ENCODE measurements around the gene CDADC1. TPM values are rescaled to one million over a fixed set of nuclear protein-coding genes. Genes with fewer than 3 reads are reported as not detected.

The CDADC1 gene
- total and polyA plus RNA-seq, 2 donors: 4.9 to 8.0 TPM

GRCh38 chr13:49226613-49227012, 21.1 kb upstream of the CDADC1 start:
- no peaks in the 10 kb centered on the region for H3K4me1 ChIP-seq (ENCODE audit: control insufficient read depth in 2 of 2, insufficient read depth in 2 of 2, low read length in 2 of 2)
- 95% methylated on average over 5 of the region's 5 CpGs for WGBS
- no peaks in the 10 kb centered on the region for H3K36me3 ChIP-seq (ENCODE audit: control insufficient read depth in 2 of 2, insufficient read depth in 2 of 2, low read length in 1 of 2)
- no peak overlapping the region for H3K4me3 ChIP-seq (ENCODE audit: low read length in 2 of 2)
- DNase-seq (ENCODE audit: low read depth in 6 of 9, low spot score in 9 of 9): no peak
- peaks cover 7 to 33% of the 10 kb centered on the region in 2 donors for H3K27me3 ChIP-seq (ENCODE audit: control insufficient read depth in 2 of 2, insufficient read depth in 1 of 2, low read length in 1 of 2)
- no peaks in the 10 kb centered on the region for H3K9me3 ChIP-seq (ENCODE audit: control insufficient read depth in 2 of 2, insufficient read depth in 1 of 2, low read length in 1 of 2)
- no peak overlapping the region for H3K27ac ChIP-seq (ENCODE audit: low read depth in 1 of 2, low read length in 1 of 2)

- Histone ChIP-seq H3K9me3 (ENCODE audit: control insufficient read depth in 2 of 2, insufficient read depth in 1 of 2, low read length in 1 of 2) (no peaks in the 10 kb centered on the region), H3K4me3 (ENCODE audit: low read length in 2 of 2) (no peak overlapping the region), H3K36me3 (ENCODE audit: control insufficient read depth in 2 of 2, insufficient read depth in 2 of 2, low read length in 1 of 2) (no peaks in the 10 kb centered on the region), H3K4me1 (ENCODE audit: control insufficient read depth in 2 of 2, insufficient read depth in 2 of 2, low read length in 2 of 2) (no peaks in the 10 kb centered on the region), H3K27me3 (ENCODE audit: control insufficient read depth in 2 of 2, insufficient read depth in 1 of 2, low read length in 1 of 2) (no peaks in the 10 kb centered on the region), H3K27ac (ENCODE audit: low read depth in 1 of 2, low read length in 1 of 2) (no peak overlapping the region)
- no peak for DNase-seq (ENCODE audit: low read depth in 6 of 9, low spot score in 9 of 9)
- WGBS: 97% methylated on average over 3 of the region's 3 CpGs
Observed at GRCh38 chr13:49234741-49235140, 13.0 kb upstream of the CDADC1 start.

GRCh38 chr13:49235856-49236431, 11.8 kb upstream of the CDADC1 start:
- Histone ChIP-seq H3K4me3 (ENCODE audit: low read length in 2 of 2) (no peak overlapping the region), H3K9me3 (ENCODE audit: control insufficient read depth in 2 of 2, insufficient read depth in 1 of 2, low read length in 1 of 2) (no peaks in the 10 kb centered on the region), H3K27me3 (ENCODE audit: control insufficient read depth in 2 of 2, insufficient read depth in 1 of 2, low read length in 1 of 2) (no peaks in the 10 kb centered on the region), H3K36me3 (ENCODE audit: control insufficient read depth in 2 of 2, insufficient read depth in 2 of 2, low read length in 1 of 2) (no peaks in the 10 kb centered on the region), H3K27ac (ENCODE audit: low read depth in 1 of 2, low read length in 1 of 2) (no peak overlapping the region), H3K4me1 (ENCODE audit: control insufficient read depth in 2 of 2, insufficient read depth in 2 of 2, low read length in 2 of 2) (no peaks in the 10 kb centered on the region)
- WGBS: over 99% methylated on average over 6 of the region's 6 CpGs
- DNase-seq (ENCODE audit: low read depth in 6 of 9, low spot score in 9 of 9): no peak

GRCh38 chr13:49238621-49239020, 9.1 kb upstream of the CDADC1 start:
- H3K4me1 ChIP-seq (ENCODE audit: control insufficient read depth in 2 of 2, insufficient read depth in 2 of 2, low read length in 2 of 2): no peaks in the 10 kb centered on the region
- 98% methylated on average over 2 of the region's 2 CpGs for WGBS

GRCh38 chr13:49240017-49240416, 7.7 kb upstream of the CDADC1 start:
- DNase-seq (ENCODE audit: low read depth in 6 of 9, low spot score in 9 of 9): peak in 2 of 9 donors; percentile 24 to 41

More at GRCh38 chr13:49238621-49239020, 9.1 kb upstream of the CDADC1 start:
- Histone ChIP-seq H3K27me3 (ENCODE audit: control insufficient read depth in 2 of 2, insufficient read depth in 1 of 2, low read length in 1 of 2) (no peaks in the 10 kb centered on the region), H3K4me3 (ENCODE audit: low read length in 2 of 2) (no peak overlapping the region), H3K27ac (ENCODE audit: low read depth in 1 of 2, low read length in 1 of 2) (no peak overlapping the region), H3K9me3 (ENCODE audit: control insufficient read depth in 2 of 2, insufficient read depth in 1 of 2, low read length in 1 of 2) (peaks cover 0 to 10% of the 10 kb centered on the region in 2 donors), H3K36me3 (ENCODE audit: control insufficient read depth in 2 of 2, insufficient read depth in 2 of 2, low read length in 1 of 2) (no peaks in the 10 kb centered on the region)
- no peak for DNase-seq (ENCODE audit: low read depth in 6 of 9, low spot score in 9 of 9)

GRCh38 chr13:49241296-49241695, 6.4 kb upstream of the CDADC1 start:
- no peaks in the 10 kb centered on the region for H3K27me3 ChIP-seq (ENCODE audit: control insufficient read depth in 2 of 2, insufficient read depth in 1 of 2, low read length in 1 of 2)
- peaks cover 0 to 10% of the 10 kb centered on the region in 2 donors for H3K9me3 ChIP-seq (ENCODE audit: control insufficient read depth in 2 of 2, insufficient read depth in 1 of 2, low read length in 1 of 2)
- WGBS: 96% methylated on average over 7 of the region's 7 CpGs
- no peak overlapping the region for H3K27ac ChIP-seq (ENCODE audit: low read depth in 1 of 2, low read length in 1 of 2)
- no peak for DNase-seq (ENCODE audit: low read depth in 6 of 9, low spot score in 9 of 9)
- H3K36me3 ChIP-seq (ENCODE audit: control insufficient read depth in 2 of 2, insufficient read depth in 2 of 2, low read length in 1 of 2): no peaks in the 10 kb centered on the region
- H3K4me3 ChIP-seq (ENCODE audit: low read length in 2 of 2): no peak overlapping the region
- H3K4me1 ChIP-seq (ENCODE audit: control insufficient read depth in 2 of 2, insufficient read depth in 2 of 2, low read length in 2 of 2): no peaks in the 10 kb centered on the region

More at GRCh38 chr13:49240017-49240416, 7.7 kb upstream of the CDADC1 start:
- H3K4me3 ChIP-seq (ENCODE audit: low read length in 2 of 2): no peak overlapping the region
- no peaks in the 10 kb centered on the region for H3K4me1 ChIP-seq (ENCODE audit: control insufficient read depth in 2 of 2, insufficient read depth in 2 of 2, low read length in 2 of 2)
- peaks cover 0 to 10% of the 10 kb centered on the region in 2 donors for H3K9me3 ChIP-seq (ENCODE audit: control insufficient read depth in 2 of 2, insufficient read depth in 1 of 2, low read length in 1 of 2)
- WGBS: 45% methylated on average over 4 of the region's 4 CpGs
- no peak overlapping the region for H3K27ac ChIP-seq (ENCODE audit: low read depth in 1 of 2, low read length in 1 of 2)
- H3K36me3 ChIP-seq (ENCODE audit: control insufficient read depth in 2 of 2, insufficient read depth in 2 of 2, low read length in 1 of 2): no peaks in the 10 kb centered on the region
- no peaks in the 10 kb centered on the region for H3K27me3 ChIP-seq (ENCODE audit: control insufficient read depth in 2 of 2, insufficient read depth in 1 of 2, low read length in 1 of 2)

- Histone ChIP-seq H3K9me3 (ENCODE audit: control insufficient read depth in 2 of 2, insufficient read depth in 1 of 2, low read length in 1 of 2) (peaks cover 0 to 10% of the 10 kb centered on the region in 2 donors), H3K4me1 (ENCODE audit: control insufficient read depth in 2 of 2, insufficient read depth in 2 of 2, low read length in 2 of 2) (peaks cover 0 to 4% of the 10 kb centered on the region in 2 donors), H3K27ac (ENCODE audit: low read depth in 1 of 2, low read length in 1 of 2) (no peak overlapping the region), H3K36me3 (ENCODE audit: control insufficient read depth in 2 of 2, insufficient read depth in 2 of 2, low read length in 1 of 2) (peaks cover 0 to under 1% of the 10 kb centered on the region in 2 donors), H3K4me3 (ENCODE audit: low read length in 2 of 2) (no peak overlapping the region), H3K27me3 (ENCODE audit: control insufficient read depth in 2 of 2, insufficient read depth in 1 of 2, low read length in 1 of 2) (no peaks in the 10 kb centered on the region)
- no peak for DNase-seq (ENCODE audit: low read depth in 6 of 9, low spot score in 9 of 9)
Observed at GRCh38 chr13:49245101-49245500, 2.6 kb upstream of the CDADC1 start.

- DNase-seq (ENCODE audit: low read depth in 6 of 9, low spot score in 9 of 9): no peak
- H3K9me3 ChIP-seq (ENCODE audit: control insufficient read depth in 2 of 2, insufficient read depth in 1 of 2, low read length in 1 of 2): peaks cover 0 to 10% of the 10 kb centered on the region in 2 donors
- H3K4me1 ChIP-seq (ENCODE audit: control insufficient read depth in 2 of 2, insufficient read depth in 2 of 2, low read length in 2 of 2): peaks cover 0 to 4% of the 10 kb centered on the region in 2 donors
- no peaks in the 10 kb centered on the region for H3K27me3 ChIP-seq (ENCODE audit: control insufficient read depth in 2 of 2, insufficient read depth in 1 of 2, low read length in 1 of 2)
- H3K36me3 ChIP-seq (ENCODE audit: control insufficient read depth in 2 of 2, insufficient read depth in 2 of 2, low read length in 1 of 2): peaks cover 0 to 4% of the 10 kb centered on the region in 2 donors
- WGBS: 25% methylated on average over 4 of the region's 4 CpGs
- peak overlapping the region; percentile 70 to 78 for H3K27ac ChIP-seq (ENCODE audit: low read depth in 1 of 2, low read length in 1 of 2)
- peak overlapping the region; percentile 86 to 91 for H3K4me3 ChIP-seq (ENCODE audit: low read length in 2 of 2)
Observed at GRCh38 chr13:49246850-49247642, 679 bp upstream of the CDADC1 start.

GRCh38 chr13:49248622-49249002, 887 bp downstream of the CDADC1 start:
- Histone ChIP-seq H3K4me3 (ENCODE audit: low read length in 2 of 2) (peak overlapping the region; percentile 86 to 91), H3K9me3 (ENCODE audit: control insufficient read depth in 2 of 2, insufficient read depth in 1 of 2, low read length in 1 of 2) (no peaks in the 10 kb centered on the region), H3K27me3 (ENCODE audit: control insufficient read depth in 2 of 2, insufficient read depth in 1 of 2, low read length in 1 of 2) (no peaks in the 10 kb centered on the region), H3K27ac (ENCODE audit: low read depth in 1 of 2, low read length in 1 of 2) (peak overlapping the region; percentile 78 to 89), H3K36me3 (ENCODE audit: control insufficient read depth in 2 of 2, insufficient read depth in 2 of 2, low read length in 1 of 2) (peaks cover 0 to 5% of the 10 kb centered on the region in 2 donors), H3K4me1 (ENCODE audit: control insufficient read depth in 2 of 2, insufficient read depth in 2 of 2, low read length in 2 of 2) (peaks cover 0 to 4% of the 10 kb centered on the region in 2 donors)
- DNase-seq (ENCODE audit: low read depth in 6 of 9, low spot score in 9 of 9): peak in 2 of 9 donors; percentile 2 to 28
- WGBS: 5% methylated on average over 6 of the region's 6 CpGs
